ENCODE measurements around the gene ULK1.

DNA sequence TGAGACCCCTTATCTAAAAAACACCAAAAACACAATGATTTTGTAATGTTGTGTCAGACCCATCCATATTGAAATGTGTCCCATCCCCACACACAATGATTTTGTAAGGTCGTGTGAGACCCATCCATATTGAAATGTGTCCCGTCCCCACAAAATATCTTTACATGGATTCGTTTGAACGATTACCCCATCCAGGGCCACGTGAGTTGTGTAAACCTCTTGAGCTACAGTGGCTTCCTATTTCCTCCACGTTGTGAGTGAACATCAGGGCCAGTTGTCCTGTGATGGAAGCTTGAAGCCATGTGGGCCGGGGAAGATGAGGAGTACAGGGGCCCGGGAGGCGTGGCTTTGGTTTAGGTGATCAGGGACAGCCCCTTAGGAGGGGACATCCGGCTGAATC, 27.0 kb upstream of the ULK1 start:
- TF ChIP-seq CTCF (IDR thresholded peaks at IDR 0.05) (no peak), POLR2AphosphoS5 (IDR thresholded peaks at IDR 0.05; ENCODE audit: low read depth, low read length) (no peak)
- TF ChIP-seq, protein P1, sequence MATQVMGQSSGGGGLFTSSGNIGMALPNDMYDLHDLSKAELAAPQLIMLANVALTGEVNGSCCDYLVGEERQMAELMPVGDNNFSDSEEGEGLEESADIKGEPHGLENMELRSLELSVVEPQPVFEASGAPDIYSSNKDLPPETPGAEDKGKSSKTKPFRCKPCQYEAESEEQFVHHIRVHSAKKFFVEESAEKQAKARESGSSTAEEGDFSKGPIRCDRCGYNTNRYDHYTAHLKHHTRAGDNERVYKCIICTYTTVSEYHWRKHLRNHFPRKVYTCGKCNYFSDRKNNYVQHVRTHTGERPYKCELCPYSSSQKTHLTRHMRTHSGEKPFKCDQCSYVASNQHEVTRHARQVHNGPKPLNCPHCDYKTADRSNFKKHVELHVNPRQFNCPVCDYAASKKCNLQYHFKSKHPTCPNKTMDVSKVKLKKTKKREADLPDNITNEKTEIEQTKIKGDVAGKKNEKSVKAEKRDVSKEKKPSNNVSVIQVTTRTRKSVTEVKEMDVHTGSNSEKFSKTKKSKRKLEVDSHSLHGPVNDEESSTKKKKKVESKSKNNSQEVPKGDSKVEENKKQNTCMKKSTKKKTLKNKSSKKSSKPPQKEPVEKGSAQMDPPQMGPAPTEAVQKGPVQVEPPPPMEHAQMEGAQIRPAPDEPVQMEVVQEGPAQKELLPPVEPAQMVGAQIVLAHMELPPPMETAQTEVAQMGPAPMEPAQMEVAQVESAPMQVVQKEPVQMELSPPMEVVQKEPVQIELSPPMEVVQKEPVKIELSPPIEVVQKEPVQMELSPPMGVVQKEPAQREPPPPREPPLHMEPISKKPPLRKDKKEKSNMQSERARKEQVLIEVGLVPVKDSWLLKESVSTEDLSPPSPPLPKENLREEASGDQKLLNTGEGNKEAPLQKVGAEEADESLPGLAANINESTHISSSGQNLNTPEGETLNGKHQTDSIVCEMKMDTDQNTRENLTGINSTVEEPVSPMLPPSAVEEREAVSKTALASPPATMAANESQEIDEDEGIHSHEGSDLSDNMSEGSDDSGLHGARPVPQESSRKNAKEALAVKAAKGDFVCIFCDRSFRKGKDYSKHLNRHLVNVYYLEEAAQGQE (IDR thresholded peaks at IDR 0.05; ENCODE audit: insufficient read depth in 1 of 2, low read depth in 2 of 2, low read length in 1 of 2): no peak

Data from Panc1 (cell line).